Loucy (cell line): ENCODE results near the gene FKBP15.
A peak's percentile ranks its signal among the peaks of the same experiment; 100 is the strongest.

Experiments
- H2AFZ ChIP-seq: fragments of 200-600 bp; sonication (generic); 2 replicates; pipeline ENCODE4 v1.6.0; 2016; ENCODE audit warnings: antibody characterized with exemption, mild to moderate bottlenecking, low read length, moderate library complexity
- H3F3A ChIP-seq: fragments of 200-600 bp; 2 replicates; pipeline ENCODE4 v1.6.0; 2016; ENCODE audit warnings: antibody characterized with exemption, low read depth, mild to moderate bottlenecking
- H3K27me3 ChIP-seq: fragments of 200-600 bp; sonication (generic); 2 replicates; pipeline ENCODE4 v1.6.1; 2014; ENCODE audit warnings: low read length, mild to moderate bottlenecking; ENCODE audit not compliant: insufficient read depth, poor library complexity, severe bottlenecking
- H3K36me3 ChIP-seq: fragments of 200-600 bp; sonication (generic); 2 replicates; pipeline ENCODE4 v1.6.1; 2016; ENCODE audit warnings: low read length; ENCODE audit not compliant: insufficient read depth
- H3K4me1 ChIP-seq: fragments of 200-600 bp; sonication (generic); 2 replicates; pipeline ENCODE4 v1.5.1; 2014; ENCODE audit warnings: low read length, mild to moderate bottlenecking; ENCODE audit not compliant: insufficient read depth, poor library complexity, severe bottlenecking
- H3K4me2 ChIP-seq: fragments of 200-600 bp; sonication (generic); 2 replicates; pipeline ENCODE4 v1.6.0; 2014; ENCODE audit warnings: antibody characterized with exemption, low read length, low read depth, mild to moderate bottlenecking; ENCODE audit not compliant: poor library complexity, severe bottlenecking
- H3K4me3 ChIP-seq: fragments of 200-600 bp; sonication (generic); 2 replicates; pipeline ENCODE4 v1.5.1; 2014; ENCODE audit warnings: low read length, mild to moderate bottlenecking, mixed read lengths; ENCODE audit not compliant: poor library complexity, severe bottlenecking
- H3K79me2 ChIP-seq: fragments of 200-600 bp; sonication (generic); 2 replicates; pipeline ENCODE4 v1.6.1; 2014; ENCODE audit warnings: low read length; ENCODE audit not compliant: insufficient read depth
- H3K9ac ChIP-seq: fragments of 200-600 bp; sonication (generic); 2 replicates; pipeline ENCODE4 v1.6.0; 2014; ENCODE audit warnings: mild to moderate bottlenecking, low read depth, low read length, moderate library complexity; ENCODE audit not compliant: poor library complexity, severe bottlenecking
- H3K9me2 ChIP-seq: fragments of 200-600 bp; sonication (generic); replicated peaks from 2 replicates; pipeline ENCODE4 v1.6.1; 2016; ENCODE audit warnings: low read depth, low read length, mixed read lengths
- H3K9me3 ChIP-seq: fragments of 200-600 bp; sonication (generic); 2 replicates; pipeline ENCODE4 v1.6.1; 2014; ENCODE audit warnings: mild to moderate bottlenecking, antibody characterized with exemption, low read length, low read depth; ENCODE audit not compliant: insufficient read depth
- H4K20me1 ChIP-seq: fragments of 200-600 bp; sonication (generic); 2 replicates; pipeline ENCODE4 v1.6.0; 2014; ENCODE audit warnings: antibody characterized with exemption, low read length, mild to moderate bottlenecking; ENCODE audit not compliant: insufficient read depth, poor library complexity, severe bottlenecking
- EZH2phosphoT487 ChIP-seq: fragments of 200-600 bp; IDR thresholded peaks from 2 replicates; pipeline ENCODE4 v1.6.1; 2018; ENCODE audit warnings: antibody characterized with exemption, mild to moderate bottlenecking, moderate library complexity, borderline replicate concordance
- TF ChIP-seq, protein P1 (sequence below): fragments of 200-600 bp; sonication (generic); conservative IDR thresholded peaks from 2 replicates; pipeline ENCODE4 v1.5.1; 2014; ENCODE audit warnings: mild to moderate bottlenecking, antibody characterized with exemption, low read length

FKBP15 gene

DNA sequence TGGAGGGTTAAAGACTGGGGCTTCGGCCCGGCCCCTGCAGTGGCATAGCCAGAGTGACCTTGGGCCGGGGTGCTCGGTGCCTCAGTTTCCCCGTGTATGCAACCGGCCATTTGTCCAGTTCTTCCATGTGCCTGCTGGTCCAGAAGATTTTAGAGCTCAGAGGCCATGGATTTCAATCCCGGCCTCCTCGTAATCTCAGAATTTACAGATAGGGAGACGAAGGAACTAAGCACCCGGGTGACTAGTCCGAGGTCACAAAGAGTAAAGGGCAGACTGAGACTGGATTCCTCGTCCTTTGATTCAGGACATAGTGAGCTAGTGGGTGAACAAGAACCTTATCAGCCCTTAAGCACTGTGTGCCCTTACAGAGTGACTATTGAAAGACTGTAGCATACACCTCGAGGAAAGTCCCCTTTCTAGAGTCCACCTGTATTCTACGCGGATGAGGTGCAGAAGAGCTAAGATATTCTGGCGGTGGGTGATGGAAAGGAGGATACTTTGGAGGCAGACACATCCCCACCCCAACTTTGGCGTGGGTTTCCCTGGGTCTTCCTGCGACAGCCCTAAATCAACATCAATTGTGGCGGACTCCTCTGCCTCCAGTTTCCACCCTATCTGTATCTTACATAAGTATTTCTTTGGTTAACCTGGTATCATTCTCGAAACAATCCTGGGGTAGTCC lies 864 bp upstream of the FKBP15 start:
- peak overlapping the region; percentile 92 for H2AFZ ChIP-seq
- TF ChIP-seq, protein P1, sequence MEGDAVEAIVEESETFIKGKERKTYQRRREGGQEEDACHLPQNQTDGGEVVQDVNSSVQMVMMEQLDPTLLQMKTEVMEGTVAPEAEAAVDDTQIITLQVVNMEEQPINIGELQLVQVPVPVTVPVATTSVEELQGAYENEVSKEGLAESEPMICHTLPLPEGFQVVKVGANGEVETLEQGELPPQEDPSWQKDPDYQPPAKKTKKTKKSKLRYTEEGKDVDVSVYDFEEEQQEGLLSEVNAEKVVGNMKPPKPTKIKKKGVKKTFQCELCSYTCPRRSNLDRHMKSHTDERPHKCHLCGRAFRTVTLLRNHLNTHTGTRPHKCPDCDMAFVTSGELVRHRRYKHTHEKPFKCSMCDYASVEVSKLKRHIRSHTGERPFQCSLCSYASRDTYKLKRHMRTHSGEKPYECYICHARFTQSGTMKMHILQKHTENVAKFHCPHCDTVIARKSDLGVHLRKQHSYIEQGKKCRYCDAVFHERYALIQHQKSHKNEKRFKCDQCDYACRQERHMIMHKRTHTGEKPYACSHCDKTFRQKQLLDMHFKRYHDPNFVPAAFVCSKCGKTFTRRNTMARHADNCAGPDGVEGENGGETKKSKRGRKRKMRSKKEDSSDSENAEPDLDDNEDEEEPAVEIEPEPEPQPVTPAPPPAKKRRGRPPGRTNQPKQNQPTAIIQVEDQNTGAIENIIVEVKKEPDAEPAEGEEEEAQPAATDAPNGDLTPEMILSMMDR: no peak
- TF ChIP-seq EZH2phosphoT487: no peak

DNA sequence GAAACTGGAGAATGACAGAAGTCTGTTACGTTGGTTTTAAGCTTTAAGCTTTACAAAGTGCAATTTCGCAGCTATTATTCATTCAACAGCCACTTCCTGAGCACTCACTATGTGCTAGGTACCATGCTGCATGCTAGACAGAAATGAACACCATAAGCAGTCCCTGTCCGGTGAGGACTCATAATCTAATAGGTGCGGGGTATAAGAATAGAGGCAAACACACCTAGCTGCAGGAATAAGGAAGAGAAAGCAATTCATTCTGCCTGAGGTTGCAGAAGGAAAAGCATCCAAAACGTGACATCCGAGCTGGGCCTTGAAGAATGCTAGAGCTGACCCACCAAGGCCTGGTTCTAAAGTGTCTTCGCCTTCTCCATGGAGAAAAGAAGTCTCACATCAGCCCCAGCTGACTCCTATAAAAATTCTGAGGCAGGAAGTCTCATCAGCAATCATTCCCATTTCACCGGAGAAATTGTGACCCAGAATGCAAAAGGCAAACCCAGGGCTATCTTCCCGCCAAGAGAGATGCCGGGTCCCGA lies 542 bp downstream of the FKBP15 start:
- Histone ChIP-seq H3K9me2 (no peaks in the 10 kb centered on the region), H3K9me3 (no peaks in the 10 kb centered on the region), H3K79me2 (peaks cover 69% of the 10 kb centered on the region), H3K4me3 (peak overlapping the region; percentile 94), H3K9ac (peak overlapping the region; percentile 89), H3K36me3 (no peaks in the 10 kb centered on the region), H2AFZ (peak overlapping the region; percentile 99), H3F3A (no peaks in the 10 kb centered on the region), H3K27me3 (no peaks in the 10 kb centered on the region), H4K20me1 (peaks cover 18% of the 10 kb centered on the region), H3K4me1 (peaks cover 38% of the 10 kb centered on the region), H3K4me2 (peak overlapping the region; percentile 72)
- TF ChIP-seq EZH2phosphoT487: no peak
- TF ChIP-seq, protein P1: no peak

More for the DNA sequence above, 864 bp upstream of the FKBP15 start:
- Histone ChIP-seq H3K9ac (peak overlapping the region; percentile 89), H3K4me3 (peak overlapping the region; percentile 94), H3K79me2 (peaks cover 55% of the 10 kb centered on the region), H3F3A (no peaks in the 10 kb centered on the region), H4K20me1 (peaks cover 14% of the 10 kb centered on the region), H3K9me2 (no peaks in the 10 kb centered on the region), H3K9me3 (no peaks in the 10 kb centered on the region), H3K36me3 (no peaks in the 10 kb centered on the region), H3K27me3 (no peaks in the 10 kb centered on the region), H3K4me1 (peaks cover 48% of the 10 kb centered on the region), H3K4me2 (peak overlapping the region; percentile 88)

DNA sequence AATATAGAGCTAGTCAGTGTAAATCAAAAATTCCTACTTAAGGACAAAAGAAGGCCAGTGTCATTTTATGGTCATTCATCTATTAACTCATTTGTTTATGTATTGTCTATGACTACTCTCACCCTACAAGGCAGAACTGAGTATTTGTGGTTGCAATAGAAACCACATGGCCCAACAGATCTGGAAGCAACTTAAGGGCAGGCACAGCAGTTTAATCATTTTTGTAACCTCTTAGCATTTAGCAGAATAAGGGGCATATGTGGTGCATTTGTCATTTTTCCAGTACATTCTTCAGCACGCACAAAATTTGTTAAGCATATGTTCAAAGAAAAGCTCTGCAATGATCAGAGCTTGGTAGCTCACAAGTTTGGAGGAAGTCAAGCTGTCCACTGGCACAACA lies 1.1 kb downstream of the FKBP15 start:
- peak overlapping the region; percentile 89 for H3K9ac ChIP-seq
- H3K4me3 ChIP-seq: peak overlapping the region; percentile 94
- no peaks in the 10 kb centered on the region for H3K9me2 ChIP-seq
- no peaks in the 10 kb centered on the region for H3K9me3 ChIP-seq
- no peak for TF ChIP-seq EZH2phosphoT487
- TF ChIP-seq, protein P1: no peak
- H3K79me2 ChIP-seq: peaks cover 72% of the 10 kb centered on the region
- no peaks in the 10 kb centered on the region for H3K36me3 ChIP-seq
- no peak overlapping the region for H2AFZ ChIP-seq
- peaks cover 38% of the 10 kb centered on the region for H3K4me1 ChIP-seq
- no peaks in the 10 kb centered on the region for H3F3A ChIP-seq
- H3K27me3 ChIP-seq: no peaks in the 10 kb centered on the region
- H3K4me2 ChIP-seq: peak overlapping the region; percentile 72
- peaks cover 18% of the 10 kb centered on the region for H4K20me1 ChIP-seq
